HFFc6 (cell line): ENCODE measurements around the gene BMP15. TPM values are rescaled to one million over a fixed set of nuclear protein-coding genes. Genes with fewer than 3 reads are reported as not detected.

ENCODE experiments used
- DNase-seq: peaks from one replicate; pipeline ENCODE4 v3.0.0-alpha.2; 2018
- H3K27ac Mint-ChIP-seq: 2 replicates; pipeline ENCODE4 v1.8.0; 2020; ENCODE audit warnings: mild to moderate bottlenecking, mixed read lengths
- H3K27me3 Mint-ChIP-seq: 2 replicates; pipeline ENCODE4 v1.8.0; 2021; ENCODE audit warnings: mild to moderate bottlenecking, moderate library complexity, mixed read lengths; ENCODE audit not compliant: insufficient read depth
- H3K36me3 Mint-ChIP-seq: 2 replicates; pipeline ENCODE4 v1.8.0; 2021; ENCODE audit warnings: low read depth, mixed read lengths
- H3K4me1 Mint-ChIP-seq: 2 replicates; pipeline ENCODE4 v1.8.0; 2020; ENCODE audit warnings: low read depth, mixed read lengths
- H3K4me3 Mint-ChIP-seq: 2 replicates; pipeline ENCODE4 v1.8.0; 2020; ENCODE audit warnings: mild to moderate bottlenecking, moderate library complexity, mixed read lengths
- H3K9me3 Mint-ChIP-seq: 2 replicates; pipeline ENCODE4 v1.8.0; 2020; ENCODE audit warnings: mild to moderate bottlenecking, mixed read lengths
- CTCF ChIP-seq: fragments of 200-600 bp; sonication (generic); IDR thresholded peaks from 2 replicates; pipeline ENCODE4 v1.5.0; 2021; ENCODE audit warnings: antibody characterized with exemption, mild to moderate bottlenecking
- total RNA-seq, 6 experiments: library from RNA; stranded (reverse); fragmentation: NEBNext Ultra II Directional; extraction: Animal tissue kit (Norgen Biotek cat#: 25700); gene quantifications; 2 replicates in 1 of 6; 3 replicates in 5 of 6; pipeline ENCODE4 v1.2.3, GENCODE V29; 2021

The BMP15 gene
- total RNA-seq, 6 experiments from 2014 or later: not detected

GRCh38 chrX:50893047-50893446, 17.5 kb upstream of the BMP15 start:
- Mint-ChIP-seq H3K27ac (no peak overlapping the region), H3K9me3 (peaks cover 10% of the 10 kb centered on the region), H3K36me3 (no peaks in the 10 kb centered on the region), H3K4me1 (no peaks in the 10 kb centered on the region), H3K27me3 (no peaks in the 10 kb centered on the region; the same call in 1 of the 2 replicates), H3K4me3 (no peak overlapping the region)
- TF ChIP-seq CTCF: no peak
- DNase-seq: no peak

- Mint-ChIP-seq H3K4me3 (no peak overlapping the region), H3K36me3 (no peaks in the 10 kb centered on the region), H3K27me3 (no peaks in the 10 kb centered on the region; the same call in 1 of the 2 replicates), H3K9me3 (peaks cover 10% of the 10 kb centered on the region), H3K27ac (no peak overlapping the region), H3K4me1 (no peaks in the 10 kb centered on the region)
- no peak for DNase-seq
- no peak for TF ChIP-seq CTCF
Observed at GRCh38 chrX:50893466-50893865, 17.1 kb upstream of the BMP15 start.

GRCh38 chrX:50905334-50905733, 5.2 kb upstream of the BMP15 start:
- peaks cover 4% of the 10 kb centered on the region for H3K9me3 Mint-ChIP-seq
- no peak; the same call in 1 of the 2 replicates for TF ChIP-seq CTCF
- no peak overlapping the region for H3K27ac Mint-ChIP-seq
- DNase-seq: no peak
- no peak overlapping the region for H3K4me3 Mint-ChIP-seq
- H3K27me3 Mint-ChIP-seq: no peaks in the 10 kb centered on the region
- no peaks in the 10 kb centered on the region for H3K36me3 Mint-ChIP-seq
- H3K4me1 Mint-ChIP-seq: no peaks in the 10 kb centered on the region

GRCh38 chrX:50913520-50913919, 3.0 kb downstream of the BMP15 start:
- Mint-ChIP-seq H3K4me3 (no peak overlapping the region), H3K36me3 (no peaks in the 10 kb centered on the region), H3K9me3 (0 out of 2 replicates have a peak, but pooled peaks cover 13% of the 10 kb centered on the region), H3K27me3 (no peaks in the 10 kb centered on the region; the same call in 1 of the 2 replicates), H3K4me1 (no peaks in the 10 kb centered on the region), H3K27ac (no peak overlapping the region)
- DNase-seq: no peak
- no peak for TF ChIP-seq CTCF

- Mint-ChIP-seq H3K4me3 (no peak overlapping the region), H3K9me3 (peaks cover 4% of the 10 kb centered on the region; the same call in 1 of the 2 replicates), H3K36me3 (no peaks in the 10 kb centered on the region), H3K27me3 (no peaks in the 10 kb centered on the region), H3K27ac (no peak overlapping the region), H3K4me1 (no peaks in the 10 kb centered on the region)
- peak; percentile 30; the same call in 1 of the 2 replicates for TF ChIP-seq CTCF
- DNase-seq: no peak
Observed at GRCh38 chrX:50920132-50920531, 9.6 kb downstream of the BMP15 start.

- Mint-ChIP-seq H3K27ac (no peak overlapping the region), H3K9me3 (peaks cover 8% of the 10 kb centered on the region; the same call in 1 of the 2 replicates), H3K36me3 (no peaks in the 10 kb centered on the region), H3K4me1 (no peaks in the 10 kb centered on the region), H3K27me3 (no peaks in the 10 kb centered on the region), H3K4me3 (no peak overlapping the region)
- DNase-seq: no peak
- no peak for TF ChIP-seq CTCF
Observed at GRCh38 chrX:50927127-50927526, 16.6 kb downstream of the BMP15 start.
